Upper lobe of right lung (tissue), 1 donor: ENCODE data around the gene STXBP5. TPM values are rescaled to one million over a fixed set of nuclear protein-coding genes. Genes with fewer than 3 reads are reported as not detected.

Experiments
- ATAC-seq: fragments of 200-7000 bp; cut with Tn5 transposase; one replicate; pipeline ENCODE4 v1.9.1; 2020; ENCODE audit warnings: mild to moderate bottlenecking, moderate library complexity
- DNase-seq: peaks from one replicate; pipeline ENCODE4 v3.0.0-alpha.2; 2020
- H3K27ac ChIP-seq: fragments of 200-600 bp; one replicate; pipeline ENCODE4 v1.8.0; 2022
- H3K27me3 ChIP-seq: fragments of 200-600 bp; one replicate; pipeline ENCODE4 v1.8.0; 2022; ENCODE audit warnings: mild to moderate bottlenecking
- H3K36me3 ChIP-seq: fragments of 200-600 bp; one replicate; pipeline ENCODE4 v1.8.0; 2022
- H3K4me1 ChIP-seq: fragments of 200-600 bp; one replicate; pipeline ENCODE4 v1.8.0; 2022
- H3K4me3 ChIP-seq: fragments of 200-600 bp; one replicate; pipeline ENCODE4 v1.8.0; 2022; ENCODE audit warnings: mild to moderate bottlenecking
- H3K9me3 ChIP-seq: fragments of 200-600 bp; one replicate; pipeline ENCODE4 v1.8.0; 2022
- intact Hi-C: fragments of 100-400 bp; cut with DNase I; formaldehyde crosslinking; loops from one replicate; pipeline ENCODE4 v1.11.0; 2022
- total RNA-seq: library from RNA; stranded (reverse); fragmentation: NEBNext Ultra II Directional; extraction: Animal tissue kit (Norgen Biotek cat#: 25700); gene quantifications from one replicate; pipeline ENCODE4 v1.2.1, GENCODE V29; 2021
- TF ChIP-seq, protein P1 (sequence below): fragments of 200-600 bp; IDR thresholded peaks from one replicate; pipeline ENCODE4 v1.8.0; 2022; ENCODE audit warnings: antibody characterized with exemption
- donor health status: DM: no; HTN: yes; CAD: no; lungs with severe emphysema.

STXBP5 gene
- total RNA-seq, 1 donor from 2014 or later, result 22.1 TPM

- intact Hi-C loops, result no loop called here
- TF ChIP-seq, protein P1, sequence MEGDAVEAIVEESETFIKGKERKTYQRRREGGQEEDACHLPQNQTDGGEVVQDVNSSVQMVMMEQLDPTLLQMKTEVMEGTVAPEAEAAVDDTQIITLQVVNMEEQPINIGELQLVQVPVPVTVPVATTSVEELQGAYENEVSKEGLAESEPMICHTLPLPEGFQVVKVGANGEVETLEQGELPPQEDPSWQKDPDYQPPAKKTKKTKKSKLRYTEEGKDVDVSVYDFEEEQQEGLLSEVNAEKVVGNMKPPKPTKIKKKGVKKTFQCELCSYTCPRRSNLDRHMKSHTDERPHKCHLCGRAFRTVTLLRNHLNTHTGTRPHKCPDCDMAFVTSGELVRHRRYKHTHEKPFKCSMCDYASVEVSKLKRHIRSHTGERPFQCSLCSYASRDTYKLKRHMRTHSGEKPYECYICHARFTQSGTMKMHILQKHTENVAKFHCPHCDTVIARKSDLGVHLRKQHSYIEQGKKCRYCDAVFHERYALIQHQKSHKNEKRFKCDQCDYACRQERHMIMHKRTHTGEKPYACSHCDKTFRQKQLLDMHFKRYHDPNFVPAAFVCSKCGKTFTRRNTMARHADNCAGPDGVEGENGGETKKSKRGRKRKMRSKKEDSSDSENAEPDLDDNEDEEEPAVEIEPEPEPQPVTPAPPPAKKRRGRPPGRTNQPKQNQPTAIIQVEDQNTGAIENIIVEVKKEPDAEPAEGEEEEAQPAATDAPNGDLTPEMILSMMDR, result no peak
- ATAC-seq (no peak), DNase-seq (no peak)
- no peaks in the 10 kb centered on the region for H3K4me1 ChIP-seq
- H3K27me3 ChIP-seq, result no peaks in the 10 kb centered on the region
- H3K9me3 ChIP-seq, result no peaks in the 10 kb centered on the region
- no peaks in the 10 kb centered on the region for H3K36me3 ChIP-seq
- no peak overlapping the region for H3K4me3 ChIP-seq
- no peak overlapping the region for H3K27ac ChIP-seq
Observed at GRCh38 chr6:147345902-147346301, 141.7 kb downstream of the STXBP5 start.

DNA sequence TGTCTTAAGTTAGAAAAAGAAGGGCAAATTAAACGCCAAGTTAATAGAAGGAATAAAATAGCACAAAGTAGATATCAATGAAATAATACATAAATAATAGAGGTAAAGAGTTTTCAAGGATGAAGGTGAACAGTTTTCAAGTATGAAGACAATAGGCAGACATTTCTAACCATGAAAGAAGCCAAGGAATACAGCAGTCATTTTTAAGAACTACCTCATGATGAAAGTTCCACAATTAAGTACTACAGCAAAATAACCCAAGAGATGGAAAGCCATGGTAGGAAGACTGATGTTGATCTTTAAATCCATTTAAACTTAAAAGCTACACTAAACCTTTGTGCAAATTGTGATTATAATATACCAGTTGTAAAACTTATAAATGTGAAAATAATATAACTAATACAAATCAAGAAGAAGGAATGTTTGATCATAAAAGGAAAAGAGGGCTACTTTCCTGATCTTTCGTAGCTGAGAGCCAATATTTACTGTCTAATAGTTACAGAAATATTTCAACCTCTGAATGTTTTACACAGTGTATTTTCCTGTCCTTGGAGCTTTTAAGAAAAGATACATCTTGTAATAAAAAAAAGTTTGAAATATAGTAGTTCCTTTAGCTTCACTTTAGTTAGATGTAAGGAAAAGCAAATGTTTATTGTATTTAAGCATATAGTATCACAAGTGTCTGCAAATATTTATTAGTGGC lies 143.1 kb downstream of the STXBP5 start:
- H3K9me3 ChIP-seq, result no peaks in the 10 kb centered on the region
- H3K36me3 ChIP-seq, result no peaks in the 10 kb centered on the region
- H3K27me3 ChIP-seq, result no peaks in the 10 kb centered on the region
- TF ChIP-seq, protein P1, result no peak
- H3K4me1 ChIP-seq, result no peaks in the 10 kb centered on the region
- intact Hi-C loops, result no loop called here
- H3K27ac ChIP-seq, result no peak overlapping the region
- no peak for DNase-seq
- H3K4me3 ChIP-seq, result no peak overlapping the region
- no peak for ATAC-seq

DNA sequence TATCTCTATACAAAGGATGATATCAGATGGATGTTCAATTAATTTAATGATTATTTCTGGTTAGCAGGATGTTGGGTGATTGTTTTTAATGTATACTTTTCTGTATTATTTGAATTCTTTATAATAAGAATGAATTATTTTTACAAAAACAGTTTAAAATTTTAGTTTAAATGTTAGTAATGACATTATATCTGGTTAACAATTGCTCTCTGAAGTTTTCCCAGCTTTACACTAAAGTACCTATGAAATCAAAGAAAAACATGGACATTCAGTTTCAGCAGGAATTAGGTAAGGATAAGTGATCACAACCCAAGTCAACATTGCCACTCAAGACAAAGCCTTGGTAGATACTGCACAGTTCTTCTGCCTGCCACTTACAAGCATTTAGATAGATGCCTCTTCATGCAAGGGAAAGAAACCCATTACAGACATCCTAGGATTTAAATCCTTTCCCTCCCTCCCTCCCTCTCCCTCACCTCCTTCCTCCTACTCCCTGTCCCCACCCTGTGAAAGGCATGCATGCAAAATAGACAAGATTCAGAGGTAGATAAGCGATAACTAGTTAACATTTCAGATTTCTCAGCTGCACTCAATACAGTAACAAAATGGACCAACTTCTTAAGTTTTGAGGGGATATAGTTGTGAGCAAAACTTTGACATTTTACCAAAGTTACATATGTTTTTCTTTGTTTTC lies 143.8 kb downstream of the STXBP5 start:
- Histone ChIP-seq H3K27me3 (no peaks in the 10 kb centered on the region), H3K4me3 (no peak overlapping the region), H3K36me3 (no peaks in the 10 kb centered on the region), H3K4me1 (no peaks in the 10 kb centered on the region), H3K9me3 (no peaks in the 10 kb centered on the region), H3K27ac (no peak overlapping the region)
- DNase-seq (no peak), ATAC-seq (no peak)
- TF ChIP-seq, protein P1, result no peak
- intact Hi-C loops, result no loop called here

DNA sequence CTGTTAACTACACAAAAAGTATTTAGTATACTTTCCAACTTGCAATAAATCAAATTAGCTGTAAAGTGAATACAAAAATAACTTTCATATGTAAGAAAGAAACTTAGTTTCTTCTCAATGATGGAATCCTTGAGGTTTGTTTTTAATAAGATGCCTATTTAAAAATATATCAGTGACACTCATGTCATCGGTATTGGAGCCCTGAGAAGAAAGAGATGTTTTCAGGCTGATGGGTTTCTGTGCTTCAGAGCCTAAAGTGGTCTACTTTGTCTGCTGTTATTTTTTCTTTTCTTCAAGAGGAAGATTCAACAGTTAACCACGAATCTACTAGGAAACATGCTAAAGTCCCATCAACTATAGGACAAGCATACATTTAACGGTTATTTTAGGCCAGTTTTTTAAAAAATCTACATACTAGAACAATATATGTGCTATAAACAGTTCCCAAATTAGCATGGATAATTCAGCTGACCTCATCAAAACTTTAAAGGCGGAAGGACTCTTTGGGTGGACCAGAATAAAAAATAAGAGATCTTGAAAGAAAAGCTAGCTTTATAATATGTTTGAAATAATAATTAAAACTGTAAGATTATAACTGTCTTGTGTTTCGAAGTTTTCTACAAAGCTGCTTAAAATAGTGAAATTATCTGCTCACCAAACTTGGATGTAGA lies 157.2 kb downstream of the STXBP5 start:
- Histone ChIP-seq H3K36me3 (peaks cover 28% of the 10 kb centered on the region), H3K27ac (no peak overlapping the region), H3K27me3 (no peaks in the 10 kb centered on the region), H3K4me1 (no peaks in the 10 kb centered on the region), H3K4me3 (no peak overlapping the region), H3K9me3 (no peaks in the 10 kb centered on the region)
- ATAC-seq, result no peak
- TF ChIP-seq, protein P1, result no peak
- intact Hi-C loops, result no loop called here
- no peak for DNase-seq

- no peak overlapping the region for H3K27ac ChIP-seq
- H3K27me3 ChIP-seq, result no peaks in the 10 kb centered on the region
- TF ChIP-seq, protein P1, result no peak
- ATAC-seq (no peak), DNase-seq (no peak)
- H3K4me3 ChIP-seq, result no peak overlapping the region
- intact Hi-C loops, result no loop called here
- no peaks in the 10 kb centered on the region for H3K9me3 ChIP-seq
- H3K36me3 ChIP-seq, result peaks cover 24% of the 10 kb centered on the region
- no peaks in the 10 kb centered on the region for H3K4me1 ChIP-seq
Observed at GRCh38 chr6:147366290-147366689, 162.1 kb downstream of the STXBP5 start.
